Ramos (cell line): ENCODE measurements around the gene PHLPP2.

Experiments
- in situ Hi-C: fragments of 300-500 bp; cut with MboI; formaldehyde crosslinking; loops from one replicate; pipeline ENCODE4 v1.14.3; 2022; ENCODE audit warnings: low sequenced_read_pairs; ENCODE audit not compliant: unreplicated experiment

The PHLPP2 gene, protein sequence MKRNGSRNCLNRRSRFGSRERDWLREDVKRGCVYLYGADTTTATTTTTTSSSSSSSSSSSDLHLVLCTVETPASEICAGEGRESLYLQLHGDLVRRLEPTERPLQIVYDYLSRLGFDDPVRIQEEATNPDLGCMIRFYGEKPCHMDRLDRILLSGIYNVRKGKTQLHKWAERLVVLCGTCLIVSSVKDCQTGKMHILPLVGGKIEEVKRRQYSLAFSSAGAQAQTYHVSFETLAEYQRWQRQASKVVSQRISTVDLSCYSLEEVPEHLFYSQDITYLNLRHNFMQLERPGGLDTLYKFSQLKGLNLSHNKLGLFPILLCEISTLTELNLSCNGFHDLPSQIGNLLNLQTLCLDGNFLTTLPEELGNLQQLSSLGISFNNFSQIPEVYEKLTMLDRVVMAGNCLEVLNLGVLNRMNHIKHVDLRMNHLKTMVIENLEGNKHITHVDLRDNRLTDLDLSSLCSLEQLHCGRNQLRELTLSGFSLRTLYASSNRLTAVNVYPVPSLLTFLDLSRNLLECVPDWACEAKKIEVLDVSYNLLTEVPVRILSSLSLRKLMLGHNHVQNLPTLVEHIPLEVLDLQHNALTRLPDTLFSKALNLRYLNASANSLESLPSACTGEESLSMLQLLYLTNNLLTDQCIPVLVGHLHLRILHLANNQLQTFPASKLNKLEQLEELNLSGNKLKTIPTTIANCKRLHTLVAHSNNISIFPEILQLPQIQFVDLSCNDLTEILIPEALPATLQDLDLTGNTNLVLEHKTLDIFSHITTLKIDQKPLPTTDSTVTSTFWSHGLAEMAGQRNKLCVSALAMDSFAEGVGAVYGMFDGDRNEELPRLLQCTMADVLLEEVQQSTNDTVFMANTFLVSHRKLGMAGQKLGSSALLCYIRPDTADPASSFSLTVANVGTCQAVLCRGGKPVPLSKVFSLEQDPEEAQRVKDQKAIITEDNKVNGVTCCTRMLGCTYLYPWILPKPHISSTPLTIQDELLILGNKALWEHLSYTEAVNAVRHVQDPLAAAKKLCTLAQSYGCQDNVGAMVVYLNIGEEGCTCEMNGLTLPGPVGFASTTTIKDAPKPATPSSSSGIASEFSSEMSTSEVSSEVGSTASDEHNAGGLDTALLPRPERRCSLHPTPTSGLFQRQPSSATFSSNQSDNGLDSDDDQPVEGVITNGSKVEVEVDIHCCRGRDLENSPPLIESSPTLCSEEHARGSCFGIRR (N-terminal part only)

DNA sequence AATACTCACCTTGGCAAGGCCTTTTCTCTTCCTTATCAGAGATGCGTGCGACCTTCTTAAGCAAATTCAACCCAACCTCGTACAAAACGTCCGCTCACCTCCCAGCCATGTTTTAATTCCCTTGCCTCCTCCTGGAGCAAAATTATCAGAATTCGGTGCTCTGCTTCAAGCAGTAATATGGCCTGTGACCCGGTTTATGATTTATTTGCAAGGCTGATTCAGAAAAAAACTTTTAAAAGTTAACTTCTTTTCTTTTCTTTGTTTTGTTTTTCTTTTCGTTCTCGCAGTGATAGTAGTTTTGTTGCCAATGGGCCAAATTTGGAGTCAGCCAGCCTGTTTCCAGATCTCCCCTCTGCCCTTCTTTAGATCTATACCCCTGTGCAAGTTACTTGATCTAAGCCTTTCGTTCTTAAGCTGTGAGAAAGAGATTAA, at the start of gene PHLPP2:
TSS of gene PHLPP2 (minus strand) at position 382 of the 432 bp plus-strand sequence. CDS start 9,906 bp downstream, outside the sequence.
- in situ Hi-C loops: no loop called here

GRCh38 chr16:71771571-71771970, 47.1 kb upstream of the PHLPP2 start:
- in situ Hi-C loops: no loop called here

DNA sequence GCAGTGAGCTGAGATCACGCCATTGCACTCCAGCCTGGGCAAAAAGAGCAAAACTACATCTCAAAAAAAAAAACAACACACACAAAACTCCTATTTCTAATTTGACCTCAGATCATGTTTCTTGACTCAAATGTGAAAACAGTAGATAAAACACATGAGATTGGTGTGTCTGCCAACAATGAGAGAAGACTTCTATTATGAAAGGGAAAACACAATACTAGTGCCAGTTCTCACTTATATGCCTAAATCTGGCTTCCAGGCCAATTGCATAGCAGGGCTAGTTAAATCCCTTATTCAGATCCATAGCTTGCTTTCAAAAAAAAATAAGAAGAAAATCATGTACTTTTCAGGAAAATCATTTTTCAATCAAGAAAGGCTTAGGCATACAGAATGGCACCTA, 44.7 kb upstream of the PHLPP2 start:
- in situ Hi-C loops: no loop called here

DNA sequence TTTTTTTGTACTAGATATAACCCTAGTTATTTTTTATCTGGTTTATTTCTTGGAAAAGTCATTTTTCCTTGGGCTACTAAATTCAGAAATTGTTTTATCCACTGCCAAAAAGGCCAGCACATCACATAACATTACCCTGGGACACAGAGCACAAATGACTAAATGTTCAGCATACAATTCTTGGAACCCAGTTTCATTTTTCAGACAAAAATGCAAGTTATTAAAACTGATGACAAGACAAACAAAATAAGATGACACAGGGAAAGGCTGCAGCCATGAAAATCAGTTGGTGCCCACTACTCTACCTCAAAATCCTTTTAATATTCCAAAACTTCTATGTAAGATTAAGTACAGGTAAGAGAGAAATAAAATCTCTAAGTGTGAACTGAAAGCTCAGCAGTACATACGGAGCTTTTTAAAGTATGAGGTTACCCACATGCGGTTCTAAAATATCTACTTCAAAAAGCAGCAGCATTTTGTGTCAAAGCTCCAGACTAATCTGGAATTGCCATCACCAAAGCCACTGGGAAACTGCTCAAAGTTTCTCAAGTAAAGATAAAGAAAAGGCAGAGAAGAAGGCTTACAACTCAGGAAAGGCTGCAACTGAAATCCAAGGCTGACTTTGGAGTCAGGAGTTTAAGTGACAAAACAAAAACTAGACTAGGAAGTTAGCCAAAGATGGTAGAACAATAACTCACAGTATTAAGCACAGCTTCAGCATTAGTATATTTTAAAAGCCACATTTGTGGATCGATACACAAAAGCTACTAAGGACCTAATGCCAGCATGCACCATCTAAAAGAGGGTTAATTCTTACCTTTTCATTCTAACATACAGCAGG, 42.8 kb upstream of the PHLPP2 start:
- in situ Hi-C loops: no loop called here

DNA sequence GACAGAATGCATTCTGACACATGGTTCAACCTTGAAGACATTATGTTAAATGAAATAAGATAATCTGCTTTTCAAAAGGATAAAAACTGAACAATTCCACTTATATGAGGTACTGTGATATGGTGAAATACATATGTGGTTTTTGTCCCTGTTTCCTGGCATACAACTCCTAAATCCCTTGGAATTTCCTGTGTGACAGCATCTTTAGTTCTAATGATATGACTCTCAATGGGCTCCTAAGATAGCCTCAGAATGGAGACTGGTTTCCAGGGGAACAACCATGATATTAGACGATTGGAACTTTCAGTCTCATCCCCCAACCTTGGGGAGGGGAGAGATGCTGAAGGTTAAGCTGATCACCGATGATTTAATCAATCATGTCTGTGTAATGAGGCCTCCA, 37.7 kb upstream of the PHLPP2 start:
- in situ Hi-C loops: no loop called here

- in situ Hi-C loops: no loop called here
Measured at GRCh38 chr16:71761097-71761496, 36.6 kb upstream of the PHLPP2 start.

- in situ Hi-C loops: no loop called here
Measured at GRCh38 chr16:71758293-71758760, 33.8 kb upstream of the PHLPP2 start.

GRCh38 chr16:71754652-71755051, 30.2 kb upstream of the PHLPP2 start:
- in situ Hi-C loops: no loop called here

DNA sequence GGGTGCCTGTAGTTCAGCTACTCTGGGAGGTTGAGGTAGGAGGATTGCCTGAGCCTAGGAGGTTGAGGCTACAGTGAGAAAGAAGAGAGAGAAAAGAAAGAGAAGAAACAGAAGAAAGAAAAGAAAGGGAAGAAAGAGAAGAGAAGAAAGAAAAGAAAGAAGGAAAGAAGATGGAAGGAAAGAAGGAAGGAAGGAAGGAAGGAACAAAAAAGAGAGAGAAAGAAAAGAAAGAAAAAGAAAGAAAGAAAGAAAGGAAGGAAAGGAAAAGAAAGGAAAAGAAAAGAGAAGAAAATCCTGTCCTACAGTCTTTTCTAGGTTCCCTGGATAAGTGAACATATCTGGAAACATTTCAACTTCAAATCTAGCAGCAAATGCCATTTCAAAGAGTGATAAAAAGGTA, 29.6 kb upstream of the PHLPP2 start:
- in situ Hi-C loops: no loop called here

DNA sequence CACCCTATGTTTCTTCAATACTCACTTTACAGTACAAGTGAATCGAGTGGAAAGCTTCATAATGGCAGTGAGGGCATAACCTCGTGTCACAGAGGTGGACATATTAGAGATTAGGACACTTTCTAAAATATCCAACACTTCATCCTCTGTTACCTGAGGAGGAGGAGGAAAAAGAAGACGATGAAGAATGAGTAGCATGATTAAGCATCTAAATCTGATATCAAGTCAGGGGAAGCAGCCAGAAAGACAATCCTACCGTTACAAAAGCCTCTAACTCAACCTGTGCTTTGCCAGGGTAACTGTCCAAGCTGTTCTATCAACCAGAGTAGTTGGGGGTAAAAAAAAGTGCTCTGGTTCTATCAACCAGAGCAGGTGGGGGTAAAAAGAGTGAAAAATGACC, 23.7 kb upstream of the PHLPP2 start:
- in situ Hi-C loops: no loop called here

GRCh38 chr16:71746442-71747046, 22.0 kb upstream of the PHLPP2 start:
- in situ Hi-C loops: no loop called here

DNA sequence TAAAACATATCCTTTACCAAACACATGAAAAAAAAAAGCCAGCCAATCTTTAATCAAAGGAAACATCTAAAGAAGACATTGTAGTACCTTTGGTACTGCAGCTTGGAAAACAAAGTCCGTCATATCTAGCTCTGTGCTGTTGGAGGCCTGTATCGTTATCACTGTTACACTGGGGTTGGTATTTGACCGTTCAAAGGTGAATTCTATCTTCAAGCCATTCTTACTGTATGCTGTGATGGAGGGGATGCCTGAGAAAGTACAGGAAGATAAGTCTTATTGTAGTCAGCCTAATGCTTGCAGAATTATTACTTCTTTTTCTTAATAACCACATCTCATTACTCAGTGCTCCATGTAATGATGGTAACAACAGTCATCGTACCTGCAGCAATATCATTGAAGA, 14.4 kb upstream of the PHLPP2 start:
- in situ Hi-C loops: no loop called here

GRCh38 chr16:71737501-71737900, 13.0 kb upstream of the PHLPP2 start:
- in situ Hi-C loops: no loop called here

DNA sequence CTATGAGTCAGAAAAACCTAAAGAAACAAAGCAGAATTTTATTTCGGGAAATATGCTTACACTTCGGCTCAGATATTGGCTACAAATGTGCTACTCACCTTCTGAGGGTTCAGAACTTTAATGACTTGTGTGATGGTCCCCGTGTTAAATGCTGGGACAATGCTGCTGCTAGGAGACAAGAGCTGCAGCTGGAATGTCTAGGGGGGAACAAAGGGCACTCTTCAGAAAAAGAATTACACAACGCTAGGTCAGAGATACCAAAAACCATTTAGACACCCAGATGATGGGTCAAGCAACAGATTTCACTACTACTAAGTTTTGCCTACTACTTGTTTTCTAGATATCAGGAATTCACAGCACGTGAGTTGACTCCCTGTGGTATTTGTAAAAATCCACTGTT, 10.0 kb upstream of the PHLPP2 start:
- in situ Hi-C loops: no loop called here

GRCh38 chr16:71732587-71732986, 8.1 kb upstream of the PHLPP2 start:
- in situ Hi-C loops: no loop called here

DNA sequence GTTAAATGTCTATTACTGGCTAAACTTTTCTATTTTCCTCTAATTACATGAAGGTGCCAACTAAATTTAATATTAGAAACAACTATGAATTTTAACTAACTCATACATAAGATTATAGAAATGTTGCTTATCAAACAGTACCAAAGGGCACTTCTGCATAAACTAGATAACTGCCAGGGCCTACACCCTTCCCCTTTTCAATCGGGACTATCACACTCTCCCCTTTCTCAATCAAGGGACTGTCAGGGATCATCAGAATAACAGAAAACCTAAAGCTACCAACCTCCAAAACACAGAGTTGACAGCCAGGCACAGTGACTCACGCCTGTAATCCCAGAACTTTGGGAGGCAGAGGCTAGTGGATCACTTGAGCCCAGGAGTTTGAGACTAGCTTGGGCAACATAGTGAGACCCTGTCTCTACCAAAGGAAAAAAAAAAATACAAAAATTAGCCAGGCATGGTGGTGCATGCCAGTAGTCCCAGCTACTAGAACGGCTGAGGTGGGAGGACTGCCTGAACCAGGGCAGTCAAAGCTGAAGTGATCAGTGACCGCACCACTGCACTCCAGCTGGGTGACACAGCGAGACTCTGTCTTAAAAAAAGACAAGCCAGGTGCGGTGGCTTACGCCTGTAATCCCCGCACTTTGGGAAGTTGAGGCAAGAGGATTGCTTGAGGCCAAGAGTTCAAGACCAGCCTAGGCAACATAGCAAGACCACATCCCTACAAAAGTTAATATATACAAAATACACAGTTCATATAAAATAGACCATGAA, 3.2 kb upstream of the PHLPP2 start:
- in situ Hi-C loops: no loop called here

GRCh38 chr16:71726476-71727315, 2.2 kb upstream of the PHLPP2 start:
- in situ Hi-C loops: no loop called here
